H9 (cell line): ENCODE measurements around the gene ELFN1. TPM values are rescaled to one million over a fixed set of nuclear protein-coding genes. Genes with fewer than 3 reads are reported as not detected.

Source experiments
- DNase-seq: peaks from one replicate; pipeline ENCODE4 v3.0.0-alpha.2; 2017
- H2AFZ ChIP-seq: one replicate; pipeline ENCODE4 v1.6.1; 2013; ENCODE audit warnings: mild to moderate bottlenecking, low read length, control low read depth, moderate library complexity
- H2AK5ac ChIP-seq: 2 replicates; pipeline ENCODE4 v1.6.1; 2013; ENCODE audit warnings: low read length, control low read depth, mixed read lengths; ENCODE audit not compliant: insufficient read length
- H2BK120ac ChIP-seq: one replicate; pipeline ENCODE4 v1.6.1; 2013; ENCODE audit warnings: low read depth, mild to moderate bottlenecking, low read length, control low read depth, inconsistent platforms; ENCODE audit not compliant: poor library complexity, severe bottlenecking
- H2BK12ac ChIP-seq: 2 replicates; pipeline ENCODE4 v1.6.1; 2013; ENCODE audit warnings: low read length, control low read depth, mixed read lengths, low read depth; ENCODE audit not compliant: insufficient read length
- H2BK15ac ChIP-seq: 2 replicates; pipeline ENCODE4 v1.6.1; 2013; ENCODE audit warnings: low read depth, low read length, control low read depth
- H2BK20ac ChIP-seq: one replicate; pipeline ENCODE4 v1.6.1; 2013; ENCODE audit warnings: low read depth, mild to moderate bottlenecking, low read length, control low read depth, inconsistent platforms; ENCODE audit not compliant: poor library complexity, severe bottlenecking
- H2BK5ac ChIP-seq: 2 replicates; pipeline ENCODE4 v1.6.1; 2013; ENCODE audit warnings: low read length, control low read depth, mixed read lengths; ENCODE audit not compliant: insufficient read length
- H3K14ac ChIP-seq: 2 replicates; pipeline ENCODE4 v1.6.1; 2013; ENCODE audit warnings: low read length, control low read depth; ENCODE audit not compliant: insufficient read depth
- H3K18ac ChIP-seq: 2 replicates; pipeline ENCODE4 v1.6.1; 2013; ENCODE audit warnings: low read depth, mild to moderate bottlenecking, mixed read lengths, low read length, control low read depth; ENCODE audit not compliant: insufficient read length
- H3K23ac ChIP-seq: 2 replicates; pipeline ENCODE4 v1.6.1; 2013; ENCODE audit warnings: low read length, control low read depth, mixed read lengths, low read depth; ENCODE audit not compliant: insufficient read length
- H3K23me2 ChIP-seq: 2 replicates; pipeline ENCODE4 v1.6.1; 2013; ENCODE audit warnings: low read depth, mild to moderate bottlenecking, mixed read lengths, low read length, control low read depth; ENCODE audit not compliant: insufficient read length, poor library complexity, severe bottlenecking
- H3K27ac ChIP-seq: 2 replicates; pipeline ENCODE4 v1.5.1; 2013; ENCODE audit warnings: low read length, control low read depth, mixed read lengths, low read depth; ENCODE audit not compliant: insufficient read length
- H3K27me3 ChIP-seq: 2 replicates; pipeline ENCODE4 v1.6.1; 2013; ENCODE audit warnings: low read length, control low read depth, inconsistent platforms; ENCODE audit not compliant: insufficient read depth
- H3K4ac ChIP-seq: 2 replicates; pipeline ENCODE4 v1.6.1; 2013; ENCODE audit warnings: low read depth, mild to moderate bottlenecking, control low read depth, inconsistent platforms, low read length, moderate library complexity
- H3K4me1 ChIP-seq: 2 replicates; pipeline ENCODE4 v1.6.1; 2013; ENCODE audit warnings: low read length, control low read depth, inconsistent platforms; ENCODE audit not compliant: insufficient read depth
- H3K4me2 ChIP-seq: 2 replicates; pipeline ENCODE4 v1.6.1; 2013; ENCODE audit warnings: low read length, control low read depth, mixed read lengths; ENCODE audit not compliant: insufficient read length, insufficient read depth
- H3K56ac ChIP-seq: 2 replicates; pipeline ENCODE4 v1.6.1; 2013; ENCODE audit warnings: low read depth, mild to moderate bottlenecking, mixed read lengths, low read length, control low read depth; ENCODE audit not compliant: insufficient read length
- H3K79me1 ChIP-seq: 2 replicates; pipeline ENCODE4 v1.6.1; 2013; ENCODE audit warnings: low read depth, mild to moderate bottlenecking, moderate library complexity, low read length, control low read depth, inconsistent platforms; ENCODE audit not compliant: insufficient read depth, poor library complexity, severe bottlenecking
- H3K79me2 ChIP-seq: 2 replicates; pipeline ENCODE4 v1.6.1; 2013; ENCODE audit warnings: low read length, control low read depth, inconsistent platforms; ENCODE audit not compliant: insufficient read depth
- H3K9ac ChIP-seq: 2 replicates; pipeline ENCODE4 v1.6.1; 2013; ENCODE audit warnings: low read length, control low read depth, mixed read lengths; ENCODE audit not compliant: insufficient read length; ENCODE audit errors: extremely low read depth
- H3K9me3 ChIP-seq: one replicate; pipeline ENCODE4 v1.6.1; 2013; ENCODE audit warnings: low read depth, low read length, inconsistent platforms; ENCODE audit not compliant: control insufficient read depth
- H3T11ph ChIP-seq: one replicate; pipeline ENCODE4 v1.6.1; 2013; ENCODE audit warnings: mild to moderate bottlenecking, low read length, control low read depth, inconsistent platforms
- H4K20me1 ChIP-seq: one replicate; pipeline ENCODE4 v1.6.1; 2013; ENCODE audit not compliant: control insufficient read depth, insufficient read length, insufficient read depth
- H4K5ac ChIP-seq: 2 replicates; pipeline ENCODE4 v1.6.1; 2013; ENCODE audit warnings: low read depth, mild to moderate bottlenecking, mixed read lengths, low read length, control low read depth; ENCODE audit not compliant: insufficient read length
- H4K8ac ChIP-seq: replicated peaks from 2 replicates; pipeline ENCODE4 v1.6.1; 2013; ENCODE audit warnings: low read length, control low read depth, mixed read lengths, low read depth; ENCODE audit not compliant: insufficient read length
- H4K91ac ChIP-seq: 2 replicates; pipeline ENCODE4 v1.6.1; 2013; ENCODE audit warnings: low read depth, mild to moderate bottlenecking, moderate library complexity, mixed read lengths, low read length, control low read depth; ENCODE audit not compliant: insufficient read length
- H3K27ac Mint-ChIP-seq, 3 experiments: 2 replicates in 2 of 3; 3 replicates in 1 of 3; pipeline ENCODE4 v1.8.0; 2020 to 2021; ENCODE audit warnings: mixed read lengths in 3 of 3, mild to moderate bottlenecking in 1 of 3, moderate library complexity in 1 of 3
- H3K27me3 Mint-ChIP-seq: 2 replicates; pipeline ENCODE4 v1.8.0; 2021; ENCODE audit warnings: low read depth, mild to moderate bottlenecking, moderate library complexity, mixed read lengths
- H3K36me3 Mint-ChIP-seq, 3 experiments: 2 replicates in 2 of 3; 3 replicates in 1 of 3; pipeline ENCODE4 v1.8.0; 2020 to 2021; ENCODE audit warnings: low read depth in 3 of 3, mixed read lengths in 3 of 3; ENCODE audit not compliant: insufficient read depth in 1 of 3
- H3K4me1 Mint-ChIP-seq, 2 experiments: 2 replicates each; pipeline ENCODE4 v1.8.0; 2020; ENCODE audit warnings: mixed read lengths in 2 of 2
- H3K4me3 Mint-ChIP-seq, 2 experiments: 2 replicates in 1 of 2; 3 replicates in 1 of 2; pipeline ENCODE4 v1.8.0; 2020 to 2021; ENCODE audit warnings: mild to moderate bottlenecking in 2 of 2, mixed read lengths in 2 of 2, moderate library complexity in 1 of 2
- H3K9me3 Mint-ChIP-seq, 2 experiments: 2 replicates in 1 of 2; 3 replicates in 1 of 2; pipeline ENCODE4 v1.8.0; 2020; ENCODE audit warnings: mild to moderate bottlenecking in 2 of 2, mixed read lengths in 2 of 2, moderate library complexity in 1 of 2
- CTCF ChIP-seq: fragments of 200-600 bp; sonication (generic); conservative IDR thresholded peaks from 3 replicates; pipeline ENCODE4 v1.8.0; 2021; ENCODE audit warnings: antibody characterized with exemption, mild to moderate bottlenecking
- WGBS: extraction: QIAGEN DNeasy Blood & Tissue Kit; methylation state at CpG from one replicate; pipeline ENCODE4 v1.1.7; 2013; ENCODE audit warnings: missing lambda C conversion rate, low lambda C conversion rate, mixed read lengths; ENCODE audit not compliant: insufficient read length; ENCODE audit errors: extremely low coverage; 5-methylcytosine and 5-hydroxymethylcytosine counted together
- total RNA-seq: library from RNA; stranded (reverse); gene quantifications from 2 replicates; pipeline ENCODE4 v1.2.1, GENCODE V29; 2021

The ELFN1 gene
- total RNA-seq, 1 experiment from 2014 or later, result 3.7 TPM

- Histone ChIP-seq H3K9ac (no peak overlapping the region), H3K79me2 (no peaks in the 10 kb centered on the region), H3K56ac (no peak overlapping the region), H3T11ph (no peak overlapping the region), H4K5ac (no peak overlapping the region), H3K4me1 (no peaks in the 10 kb centered on the region), H3K14ac (no peak overlapping the region), H2AFZ (no peak overlapping the region), H3K27me3 (peaks cover 42% of the 10 kb centered on the region; the same call in 1 of the 2 replicates), H2BK12ac (no peak overlapping the region), H2AK5ac (no peak overlapping the region), H2BK15ac (no peak overlapping the region), H2BK20ac (no peak overlapping the region), H3K18ac (no peak overlapping the region), H4K8ac (no peak overlapping the region), H3K23ac (no peak overlapping the region), H4K20me1 (no peaks in the 10 kb centered on the region), H3K4me2 (peak overlapping the region; percentile 73), H4K91ac (no peak overlapping the region), H3K9me3 (no peaks in the 10 kb centered on the region), H2BK5ac (no peak overlapping the region), H3K79me1 (no peaks in the 10 kb centered on the region), H3K23me2 (peaks cover 20% of the 10 kb centered on the region), H3K27ac (no peak overlapping the region), H3K4ac (no peak overlapping the region), H2BK120ac (no peak overlapping the region)
- no peaks in the 10 kb centered on the region for H3K36me3 Mint-ChIP-seq
- peaks cover 5 to 18% of the 10 kb centered on the region in 2 experiments for H3K4me1 Mint-ChIP-seq
- no peaks in the 10 kb centered on the region for H3K9me3 Mint-ChIP-seq
- H3K27me3 Mint-ChIP-seq, result peaks cover 71% of the 10 kb centered on the region
- no peak for TF ChIP-seq CTCF
- H3K4me3 Mint-ChIP-seq, result peak overlapping the region in 1 of 2 experiments; percentile 81; a peak in 3 of 5 replicates
- WGBS, result no CpG with 5 or more reads among the region's 20 CpGs
- no peak overlapping the region for H3K27ac Mint-ChIP-seq
- peak; percentile 58 for DNase-seq
Observed at GRCh38 chr7:1668396-1669063, 1.5 kb upstream of the ELFN1 start.
